Measurements from ENCODE around the gene MAMDC2.
A peak's percentile ranks its signal among the peaks of the same experiment; 100 is the strongest.
"Not testable (repeated sequence)": the region's sequence is repeated elsewhere in the genome, so short reads cannot be mapped to it uniquely, and the experiment has no call there.

MAMDC2 gene

GRCh38 chr9:70038171-70038621 is 5.5 kb upstream of the MAMDC2 start:
- DNase-seq (ENCODE audit: low spot score) = not testable (repeated sequence)

GRCh38 chr9:70040376-70040903 is 3.2 kb upstream of the MAMDC2 start:
- no peak for DNase-seq (ENCODE audit: low spot score)

GRCh38 chr9:70042461-70043215 is 1.0 kb upstream of the MAMDC2 start:
- no peak for DNase-seq (ENCODE audit: low spot score)

GRCh38 chr9:70043285-70043684 is 363 bp upstream of the MAMDC2 start:
- DNase-seq (ENCODE audit: low spot score) = no peak

GRCh38 chr9:70044490-70045307 is 1.1 kb downstream of the MAMDC2 start:
- DNase-seq (ENCODE audit: low spot score) = no peak

- no peak for DNase-seq (ENCODE audit: low spot score)
Measured at GRCh38 chr9:70045452-70045851, 1.8 kb downstream of the MAMDC2 start.

GRCh38 chr9:70046274-70047070 is 2.8 kb downstream of the MAMDC2 start:
- DNase-seq (ENCODE audit: low spot score) = no peak

GRCh38 chr9:70049236-70049635 is 5.6 kb downstream of the MAMDC2 start:
- DNase-seq (ENCODE audit: low spot score) = peak; percentile 82

GRCh38 chr9:70049672-70050271 is 6.1 kb downstream of the MAMDC2 start:
- DNase-seq (ENCODE audit: low spot score) = peak; percentile 42

- DNase-seq (ENCODE audit: low spot score) = no peak
Measured at GRCh38 chr9:70052768-70053167, 9.1 kb downstream of the MAMDC2 start.

- no peak for DNase-seq (ENCODE audit: low spot score)
Measured at GRCh38 chr9:70053864-70054263, 10.2 kb downstream of the MAMDC2 start.

GRCh38 chr9:70054521-70054920 is 10.9 kb downstream of the MAMDC2 start:
- DNase-seq (ENCODE audit: low spot score) = no peak

GRCh38 chr9:70055406-70056210 is 12.0 kb downstream of the MAMDC2 start:
- no peak for DNase-seq (ENCODE audit: low spot score)

- DNase-seq (ENCODE audit: low spot score) = no peak
Measured at GRCh38 chr9:70056211-70056944, 12.7 kb downstream of the MAMDC2 start.

GRCh38 chr9:70058569-70059116 is 15.0 kb downstream of the MAMDC2 start:
- DNase-seq (ENCODE audit: low spot score) = no peak

- DNase-seq (ENCODE audit: low spot score) = no peak
Measured at GRCh38 chr9:70060148-70060882, 16.7 kb downstream of the MAMDC2 start.

GRCh38 chr9:70060883-70061507 is 17.3 kb downstream of the MAMDC2 start:
- no peak for DNase-seq (ENCODE audit: low spot score)

- DNase-seq (ENCODE audit: low spot score) = no peak
Measured at GRCh38 chr9:70061776-70062175, 18.1 kb downstream of the MAMDC2 start.

- no peak for DNase-seq (ENCODE audit: low spot score)
Measured at GRCh38 chr9:70064496-70064895, 20.8 kb downstream of the MAMDC2 start.
